ENCODE measurements around the gene RAB11FIP3.
"Not testable (repeated sequence)": the region's sequence is repeated elsewhere in the genome, so short reads cannot be mapped to it uniquely, and the experiment has no call there.

Gene RAB11FIP3

DNA sequence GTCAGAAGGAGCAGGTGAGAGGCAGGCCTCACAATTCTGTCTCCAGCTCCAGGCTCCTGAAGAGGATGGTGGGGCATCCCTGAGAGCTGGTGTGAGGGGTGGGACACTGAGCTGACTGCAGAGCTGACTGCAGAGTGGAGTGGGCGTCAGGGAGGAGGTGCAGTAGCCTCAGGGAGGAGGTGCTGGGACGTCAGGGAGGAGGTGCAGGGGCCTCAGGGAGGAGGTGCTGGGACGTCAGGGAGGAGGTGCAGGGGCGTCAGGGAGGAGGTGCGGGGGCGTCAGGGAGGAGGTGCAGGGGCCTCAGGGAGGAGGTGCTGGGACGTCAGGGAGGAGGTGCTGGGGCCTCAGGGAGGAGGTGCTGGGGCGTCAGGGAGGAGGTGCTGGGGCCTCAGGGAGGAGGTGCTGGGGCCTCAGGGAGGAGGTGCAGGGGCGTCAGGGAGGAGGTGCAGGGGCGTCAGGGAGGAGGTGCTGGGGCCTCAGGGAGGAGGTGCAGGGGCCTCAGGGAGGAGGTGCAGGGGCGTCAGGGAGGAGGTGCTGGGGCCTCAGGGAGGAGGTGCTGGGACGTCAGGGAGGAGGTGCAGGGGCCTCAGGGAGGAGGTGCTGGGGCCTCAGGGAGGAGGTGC, 41.9 kb downstream of the RAB11FIP3 start:
- not testable (repeated sequence) for DNase-seq (ENCODE audit: low read depth in 2 of 2)

DNA sequence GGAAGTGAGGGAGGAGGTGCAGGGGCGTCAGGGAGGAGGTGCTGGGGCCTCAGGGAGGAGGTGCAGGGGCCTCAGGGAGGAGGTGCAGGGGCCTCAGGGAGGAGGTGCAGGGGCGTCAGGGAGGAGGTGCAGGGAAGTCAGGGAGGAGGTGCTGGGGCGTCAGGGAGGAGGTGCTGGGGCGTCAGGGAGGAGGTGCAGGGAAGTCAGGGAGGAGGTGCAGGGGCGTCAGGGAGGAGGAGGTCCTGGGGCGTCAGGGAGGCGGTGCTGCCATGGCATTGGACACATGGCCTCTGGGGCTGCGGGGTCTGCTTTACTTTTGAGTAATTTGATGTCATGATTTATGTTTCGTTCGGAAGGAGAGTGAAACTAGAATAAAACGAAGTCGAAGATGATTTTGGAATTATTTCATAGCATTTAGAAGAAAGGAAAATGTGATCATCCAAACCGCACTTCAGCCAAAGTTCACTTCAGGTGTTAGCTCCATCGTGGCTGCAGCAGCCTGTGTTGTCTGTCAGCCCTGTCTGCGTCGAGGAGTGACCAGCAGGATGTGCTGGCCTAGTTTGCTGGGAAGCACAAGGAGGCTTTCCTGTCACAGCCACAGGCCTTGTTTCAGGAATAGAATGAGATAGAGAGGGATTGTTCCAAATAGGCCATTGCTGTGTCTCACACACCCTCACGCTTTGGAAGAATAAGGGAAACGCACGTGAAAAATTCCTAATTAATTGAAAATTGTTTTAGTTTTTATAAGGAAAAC, 42.8 kb downstream of the RAB11FIP3 start:
- DNase-seq (ENCODE audit: low read depth in 2 of 2), result no peak

DNA sequence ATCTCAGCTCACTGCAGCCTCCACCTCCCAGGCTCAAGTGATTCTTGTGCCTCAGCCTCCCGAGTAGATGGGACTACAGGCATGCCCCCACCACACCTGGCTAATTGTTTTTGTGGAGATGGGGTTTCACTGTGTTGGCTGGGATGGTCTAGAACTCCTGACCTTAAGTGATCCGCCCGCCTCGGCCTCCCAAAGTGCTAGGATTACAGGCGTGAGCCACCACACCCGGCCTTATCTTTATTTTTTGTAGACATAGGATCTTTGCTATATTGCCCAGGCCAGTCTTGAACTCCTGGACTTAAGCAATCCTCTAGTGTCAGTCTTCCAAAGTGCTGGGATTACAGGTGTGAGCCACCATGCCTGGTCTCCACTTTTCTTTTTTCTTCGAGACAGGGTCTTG, 44.0 kb downstream of the RAB11FIP3 start:
- DNase-seq (ENCODE audit: low read depth in 2 of 2), result not testable (repeated sequence)

DNA sequence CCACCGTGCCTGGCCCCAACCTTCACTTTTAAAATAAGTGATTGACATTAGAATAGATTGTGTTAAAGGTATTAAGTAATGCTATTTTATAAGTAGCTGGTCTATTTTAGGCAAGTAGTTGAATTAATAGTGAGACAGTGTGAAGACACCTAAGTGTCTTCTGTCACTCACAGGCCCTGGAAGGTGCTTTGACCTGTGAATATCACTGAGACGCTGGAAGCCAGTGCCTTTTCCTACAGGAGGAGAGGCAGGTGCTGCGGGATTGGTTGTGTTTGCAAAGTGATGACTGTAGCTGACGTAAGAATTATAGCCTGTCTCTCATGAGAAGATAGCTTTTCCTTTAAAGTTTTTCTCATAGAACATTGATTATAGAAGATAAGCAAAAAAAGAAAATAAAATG, 45.0 kb downstream of the RAB11FIP3 start:
- DNase-seq (ENCODE audit: low read depth in 2 of 2), result no peak

DNA sequence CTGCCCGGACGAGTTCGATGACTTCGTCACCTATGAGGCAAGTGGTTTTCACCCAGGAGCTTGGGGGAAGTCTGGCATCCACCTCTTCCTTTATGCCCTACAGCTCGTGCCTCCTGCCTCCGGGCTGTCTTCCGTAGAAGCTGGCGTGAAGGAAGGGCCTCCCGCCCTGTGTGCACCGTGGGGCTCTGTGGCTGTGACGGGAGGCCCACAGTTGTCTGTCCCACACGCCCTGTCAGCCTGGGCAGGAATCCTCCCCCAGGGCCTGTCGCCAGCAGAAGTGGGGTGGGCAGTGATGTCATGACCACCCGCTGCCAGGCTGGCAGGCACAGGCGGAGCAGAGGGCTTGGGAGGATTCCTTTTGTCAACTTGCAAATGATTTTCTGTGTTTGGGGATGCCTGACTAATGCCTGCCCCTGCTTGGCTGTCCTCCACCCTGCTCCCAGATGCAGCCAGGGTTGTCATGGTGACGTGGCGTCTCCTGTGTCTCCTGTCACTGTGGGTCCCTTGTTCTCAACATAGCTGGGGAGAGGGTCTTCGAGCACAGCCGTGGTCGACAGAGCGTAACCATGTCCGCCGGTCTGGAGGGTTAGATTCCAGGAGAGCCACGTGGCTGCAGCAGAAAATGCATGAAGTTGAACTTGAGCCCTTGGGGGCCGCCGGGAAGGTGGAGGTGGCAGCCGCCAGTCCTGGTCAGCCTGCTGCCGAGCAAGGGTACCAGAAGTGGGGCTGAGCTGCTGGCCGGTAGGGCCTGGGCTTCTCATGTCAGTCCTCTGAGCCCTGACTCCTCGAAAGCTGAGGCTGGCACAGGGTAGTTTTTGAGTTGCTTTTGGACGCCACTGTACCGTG, 46.1 kb downstream of the RAB11FIP3 start:
- no peak for DNase-seq (ENCODE audit: low read depth in 2 of 2)

DNA sequence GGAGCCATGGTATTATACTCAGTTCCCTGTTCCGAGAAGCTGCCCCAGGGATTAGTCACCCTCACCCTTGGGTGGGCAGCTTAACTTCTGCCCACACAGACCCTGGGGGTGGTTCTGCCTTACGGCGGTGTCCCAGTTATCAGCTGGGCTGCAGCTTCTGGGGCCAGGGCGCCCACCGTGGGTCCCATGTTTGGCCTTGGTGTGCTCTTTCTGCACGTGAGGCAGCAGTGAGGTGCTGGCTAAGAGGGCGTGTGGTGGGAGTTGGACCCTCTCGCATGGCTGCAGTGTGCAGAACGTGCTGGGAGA, 46.7 kb downstream of the RAB11FIP3 start:
- DNase-seq (ENCODE audit: low read depth in 2 of 2), result no peak

DNA sequence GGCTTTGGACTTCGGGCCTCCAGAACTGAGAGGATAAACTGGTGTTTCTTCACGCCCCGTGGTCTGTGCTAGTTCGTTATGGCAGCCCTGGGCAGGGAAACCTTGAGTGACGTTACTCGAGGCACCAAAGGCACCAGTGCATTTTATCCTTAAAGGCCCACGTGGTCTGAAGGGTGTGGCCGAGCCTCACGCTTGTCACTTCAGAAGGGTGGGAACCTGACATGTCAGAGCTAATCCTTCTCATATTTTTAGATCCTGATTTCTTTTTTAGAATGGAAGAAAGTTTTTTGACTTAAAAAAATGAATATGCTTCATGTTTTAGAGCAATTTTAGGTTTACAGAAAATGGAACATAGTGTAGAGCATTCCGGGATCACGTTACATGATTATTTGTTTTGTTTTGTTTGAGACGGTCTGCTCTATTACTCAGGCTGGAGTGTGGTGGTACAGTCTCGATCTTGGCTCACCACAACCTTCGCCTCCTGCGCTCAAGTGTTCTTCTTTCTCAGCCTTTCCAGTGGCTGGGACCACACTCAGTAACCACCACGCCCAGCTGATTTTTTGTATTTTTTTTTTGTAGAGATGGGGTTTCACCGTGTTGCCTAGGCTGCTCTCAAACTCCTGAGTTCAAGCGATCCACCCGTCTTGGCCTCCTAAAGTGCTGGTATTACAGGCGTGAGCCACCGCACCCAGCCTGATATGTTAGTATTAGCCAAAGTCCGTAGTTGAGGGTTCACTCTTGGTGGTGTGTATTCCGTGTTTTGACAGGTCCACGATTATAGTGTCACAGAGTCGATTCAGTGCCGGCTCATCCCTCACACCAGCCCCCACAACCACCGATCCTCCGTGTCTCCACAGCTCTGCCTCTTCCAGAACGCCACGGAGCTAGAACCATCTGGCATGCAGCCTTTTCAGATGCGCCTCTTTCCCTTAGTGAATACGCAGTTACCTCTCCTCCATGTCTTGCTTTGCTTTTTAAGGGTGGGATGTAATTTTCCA, 47.9 kb downstream of the RAB11FIP3 start:
- no peak for DNase-seq (ENCODE audit: low read depth in 2 of 2)

DNA sequence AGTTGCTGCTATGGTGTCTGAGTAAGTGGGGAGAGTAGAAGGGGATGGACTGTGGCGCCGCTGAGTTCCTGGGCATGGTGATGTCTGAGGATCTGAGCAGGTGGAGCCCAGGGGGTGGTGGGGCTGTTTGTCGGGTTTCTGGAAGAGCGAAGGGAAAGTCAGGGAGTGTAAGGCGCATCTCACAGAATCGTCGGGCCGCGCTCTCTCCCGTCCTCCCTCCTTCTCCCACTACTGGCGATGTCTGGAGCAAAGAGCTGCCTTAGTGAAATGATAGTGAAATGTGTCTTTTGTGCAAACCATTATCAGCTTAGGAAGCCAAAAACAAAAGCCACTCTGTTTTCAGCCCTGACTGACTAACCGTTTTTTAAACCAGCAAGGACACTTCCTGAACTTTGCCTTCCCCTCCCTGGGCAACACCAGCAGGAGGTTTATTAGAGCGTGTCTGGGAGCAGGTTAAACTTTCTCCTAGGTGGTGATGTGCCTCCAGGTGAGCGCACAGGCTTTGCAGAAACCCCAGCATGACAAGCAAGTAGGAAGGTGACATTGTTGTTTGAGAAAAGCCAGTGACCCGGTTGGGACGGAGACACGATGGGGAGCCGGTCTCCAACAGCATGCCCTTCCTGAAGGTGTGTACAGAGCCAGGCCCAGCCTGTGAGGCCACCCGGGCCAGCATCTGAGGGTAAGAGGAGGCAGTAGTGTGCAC, 49.1 kb downstream of the RAB11FIP3 start:
- DNase-seq (ENCODE audit: low read depth in 2 of 2), result no peak

DNA sequence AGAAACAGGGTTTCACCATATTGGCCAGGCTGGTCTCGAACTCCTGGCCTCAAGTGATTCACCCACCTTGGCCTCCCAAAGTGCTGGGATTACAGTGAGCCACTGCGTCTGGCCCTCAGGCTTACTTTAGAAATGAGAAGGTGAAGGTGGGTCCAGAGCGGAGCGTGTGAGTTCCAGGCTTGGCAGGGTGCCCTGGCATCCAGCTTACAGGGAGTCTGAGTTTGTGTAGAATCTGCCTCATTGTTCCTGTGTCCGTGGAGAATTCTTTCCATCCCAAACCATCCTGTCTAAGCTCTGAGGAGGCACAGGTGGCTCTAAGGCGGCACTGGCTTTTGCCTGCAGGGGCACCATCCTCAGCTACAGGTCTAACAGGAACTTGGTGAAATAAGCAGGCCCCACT, 50.6 kb downstream of the RAB11FIP3 start:
- DNase-seq (ENCODE audit: low read depth in 2 of 2), result no peak

DNA sequence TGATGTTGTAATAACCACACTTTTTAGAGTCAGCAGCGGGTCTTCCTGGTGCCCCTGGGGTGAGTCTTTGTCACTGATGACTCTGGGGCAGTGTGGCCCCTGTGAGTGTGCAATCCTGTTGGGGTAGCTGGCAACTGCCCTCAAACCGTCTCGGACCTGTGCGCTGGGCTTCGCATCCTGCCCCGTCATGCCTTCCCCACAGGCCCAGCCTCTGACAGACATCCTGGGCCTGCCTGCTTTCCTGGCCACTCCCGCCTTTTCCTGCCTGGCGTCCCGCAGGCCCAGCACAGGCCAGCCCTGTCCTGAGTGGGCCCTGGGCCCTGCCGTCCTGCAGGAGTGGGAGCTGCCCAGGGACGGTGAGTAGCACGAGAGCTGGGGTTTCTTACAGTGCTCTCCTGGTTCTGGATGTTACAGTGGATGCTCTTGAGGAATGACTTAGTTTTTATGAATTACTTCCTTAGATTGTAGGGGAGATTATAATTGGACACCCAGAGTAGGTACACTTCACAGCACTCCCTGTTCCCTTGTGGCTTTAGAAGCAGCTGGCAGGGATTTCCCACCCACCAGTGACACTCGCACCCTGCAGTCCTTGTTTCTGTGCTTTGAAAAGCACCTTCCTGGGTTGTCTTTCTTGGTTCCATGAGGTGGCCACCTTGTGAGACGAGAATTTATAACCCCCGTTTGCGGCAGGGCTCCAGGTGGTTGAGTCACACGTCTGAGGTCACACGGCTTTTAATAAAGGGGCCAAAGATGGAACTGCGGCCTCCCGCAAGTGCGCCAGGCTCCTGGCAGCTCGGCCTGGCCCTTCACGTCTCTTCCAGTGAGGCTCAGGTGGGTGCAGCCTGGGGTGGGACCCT, 52.1 kb downstream of the RAB11FIP3 start:
- no peak for DNase-seq (ENCODE audit: low read depth in 2 of 2)

DNA sequence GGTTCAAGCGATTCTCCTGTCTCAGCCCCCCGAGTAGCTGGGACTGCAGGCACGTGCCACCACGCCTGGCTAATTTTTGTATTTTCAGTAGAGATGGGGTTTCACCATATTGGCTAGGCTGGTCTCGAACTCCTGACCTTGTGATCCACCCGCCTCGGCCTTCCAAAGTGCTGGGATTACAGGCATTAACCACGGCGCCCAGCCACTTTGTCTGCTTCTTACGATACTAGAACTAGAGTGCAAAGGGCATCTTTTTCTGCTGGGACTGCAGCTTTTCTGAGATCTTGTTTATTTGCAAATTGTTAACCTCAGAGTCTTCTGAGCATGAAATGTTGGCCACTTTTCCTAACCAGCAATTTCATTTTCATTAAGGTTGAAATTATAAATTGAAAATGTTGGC, 52.8 kb downstream of the RAB11FIP3 start:
- DNase-seq (ENCODE audit: low read depth in 2 of 2), result not testable (repeated sequence)

DNA sequence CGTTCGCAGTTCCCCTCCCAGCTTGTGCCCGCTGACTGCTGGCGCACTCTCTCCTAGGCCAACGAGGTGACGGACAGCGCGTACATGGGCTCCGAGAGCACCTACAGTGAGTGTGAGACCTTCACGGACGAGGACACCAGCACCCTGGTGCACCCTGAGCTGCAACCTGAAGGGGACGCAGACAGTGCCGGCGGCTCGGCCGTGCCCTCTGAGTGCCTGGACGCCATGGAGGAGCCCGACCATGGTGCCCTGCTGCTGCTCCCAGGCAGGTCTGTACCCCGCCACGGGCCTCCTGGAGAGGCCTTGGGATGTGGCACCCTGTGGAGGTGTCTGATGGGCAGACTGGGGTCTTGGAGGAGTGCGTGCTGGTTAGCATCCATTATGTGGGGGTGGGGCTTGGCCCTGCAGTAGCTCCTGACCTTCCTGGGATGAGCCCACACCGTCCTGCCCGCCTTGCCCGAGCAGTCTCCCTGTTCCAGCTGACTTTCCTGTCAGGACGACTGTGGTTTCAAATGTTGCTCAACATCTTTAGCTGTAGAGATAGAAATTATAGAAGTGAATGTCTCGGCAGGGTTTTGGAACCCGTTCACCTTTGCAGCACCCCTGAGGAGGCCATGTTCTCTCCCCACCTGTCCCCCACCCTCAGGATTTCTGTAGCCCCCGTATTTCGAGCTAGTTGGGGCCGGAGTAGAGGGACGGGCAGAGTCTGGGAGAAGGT, 57.2 kb downstream of the RAB11FIP3 start:
- DNase-seq (ENCODE audit: low read depth in 2 of 2), result no peak

DNA sequence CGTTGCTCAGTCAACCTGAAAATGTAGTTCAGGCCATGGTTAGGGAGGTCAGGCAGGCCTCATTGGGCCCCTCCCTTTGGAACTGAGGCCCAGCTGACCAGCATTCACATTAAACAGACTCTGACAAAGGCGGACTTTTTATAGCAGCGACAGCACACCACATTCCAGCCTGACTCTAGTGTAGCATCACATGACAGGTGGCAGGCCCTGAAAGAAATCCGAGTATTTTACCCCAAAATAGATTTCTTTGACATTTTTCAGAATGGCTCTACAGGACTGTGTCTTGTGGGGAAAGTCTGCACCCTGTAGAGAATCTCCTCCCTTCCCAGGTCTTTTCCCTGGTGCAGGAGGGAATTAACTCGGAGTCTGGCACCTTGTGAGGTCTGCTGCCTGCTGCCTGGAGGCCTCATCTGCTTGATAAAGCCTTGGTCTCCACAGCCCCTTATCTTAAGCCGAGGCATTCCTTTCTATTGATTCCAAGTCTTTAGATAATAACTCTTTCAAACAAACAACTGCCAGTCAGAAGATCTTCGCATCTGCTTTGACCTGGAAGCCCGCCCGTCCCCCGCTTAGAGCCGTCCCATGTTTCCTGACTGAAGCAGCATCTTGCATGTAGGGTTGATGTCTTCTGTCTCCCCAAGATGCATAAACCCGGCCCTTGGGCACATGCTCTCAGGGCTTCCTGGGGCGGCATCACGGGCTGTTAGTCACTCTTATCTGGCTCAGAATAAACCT, 58.1 kb downstream of the RAB11FIP3 start:
- no peak for DNase-seq (ENCODE audit: low read depth in 2 of 2)

DNA sequence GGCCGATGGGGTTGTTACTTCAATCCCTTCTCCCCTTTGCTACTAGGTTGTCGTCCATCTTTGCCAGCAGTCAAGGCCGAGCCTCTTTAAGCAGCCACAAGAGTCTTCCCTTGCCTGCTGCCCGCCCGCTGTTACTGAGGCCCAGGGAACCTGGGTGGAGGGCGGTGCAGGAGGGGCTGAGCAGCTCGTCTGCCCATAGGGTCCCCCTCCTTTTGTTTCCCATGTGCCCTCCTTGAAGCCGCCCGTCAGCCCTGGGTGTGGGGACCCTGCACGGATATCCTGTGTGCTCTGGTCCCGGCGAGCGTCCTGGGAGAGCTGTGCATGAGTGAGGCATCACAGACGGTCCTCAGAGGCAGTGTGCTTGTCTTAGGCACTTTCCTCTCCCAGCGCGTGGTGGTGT, 64.2 kb downstream of the RAB11FIP3 start:
- no peak for DNase-seq (ENCODE audit: low read depth in 2 of 2)

DNA sequence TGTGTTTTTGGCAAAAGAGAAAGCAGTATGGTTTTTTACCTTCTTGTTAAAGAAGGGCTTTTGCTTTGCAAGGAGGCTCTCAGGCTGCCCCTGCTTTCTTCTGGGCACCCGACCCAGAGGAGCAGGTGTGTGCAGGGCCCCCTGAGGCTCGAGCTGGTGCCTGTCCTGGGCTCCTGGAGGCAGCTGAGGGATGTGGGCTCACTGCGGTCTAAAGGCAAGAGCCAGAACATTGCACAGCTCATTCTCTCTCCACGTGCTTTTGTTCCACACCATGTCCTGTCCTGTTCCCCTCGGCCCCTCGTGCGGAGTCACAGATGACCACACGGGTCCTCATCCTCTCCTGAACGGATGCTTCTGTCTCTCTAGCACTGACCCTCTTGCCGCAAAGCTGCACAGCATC, 65.3 kb downstream of the RAB11FIP3 start:
- DNase-seq (ENCODE audit: low read depth in 2 of 2), result no peak

DNA sequence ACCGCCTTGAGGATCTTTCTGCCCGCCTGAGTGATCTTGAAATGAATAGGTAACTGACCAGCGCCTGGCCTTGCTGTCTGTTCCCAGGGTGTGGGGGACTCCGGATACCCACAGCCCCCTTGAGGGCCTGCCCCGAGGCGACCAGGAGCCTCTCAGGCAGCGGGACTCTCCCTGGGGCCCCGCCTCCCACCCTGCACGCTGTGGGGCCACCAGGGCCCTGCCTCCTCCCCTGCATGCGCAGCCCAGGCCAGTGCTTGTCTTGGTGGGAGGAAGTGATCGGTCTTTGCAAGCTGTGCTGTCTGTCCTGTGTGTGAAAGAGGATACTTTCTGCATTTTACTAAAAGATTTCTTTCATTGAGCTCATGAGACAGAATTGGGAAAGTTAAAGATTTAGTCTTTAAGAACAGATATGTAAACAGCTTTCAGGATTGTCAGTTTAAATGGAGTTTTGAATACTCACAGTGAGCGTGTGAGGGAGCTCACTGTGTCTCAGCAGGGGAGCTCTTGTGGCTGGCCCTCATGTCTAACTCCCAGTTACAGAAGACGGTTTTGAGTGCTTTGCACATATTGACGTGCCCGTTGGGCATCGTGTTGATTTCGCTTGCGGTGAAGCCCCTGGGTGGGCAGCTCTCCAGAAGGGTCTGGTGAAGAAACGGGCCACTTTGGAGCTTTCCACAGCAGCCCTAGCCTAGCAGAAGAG, 65.9 kb downstream of the RAB11FIP3 start:
- DNase-seq (ENCODE audit: low read depth in 2 of 2), result no peak

DNA sequence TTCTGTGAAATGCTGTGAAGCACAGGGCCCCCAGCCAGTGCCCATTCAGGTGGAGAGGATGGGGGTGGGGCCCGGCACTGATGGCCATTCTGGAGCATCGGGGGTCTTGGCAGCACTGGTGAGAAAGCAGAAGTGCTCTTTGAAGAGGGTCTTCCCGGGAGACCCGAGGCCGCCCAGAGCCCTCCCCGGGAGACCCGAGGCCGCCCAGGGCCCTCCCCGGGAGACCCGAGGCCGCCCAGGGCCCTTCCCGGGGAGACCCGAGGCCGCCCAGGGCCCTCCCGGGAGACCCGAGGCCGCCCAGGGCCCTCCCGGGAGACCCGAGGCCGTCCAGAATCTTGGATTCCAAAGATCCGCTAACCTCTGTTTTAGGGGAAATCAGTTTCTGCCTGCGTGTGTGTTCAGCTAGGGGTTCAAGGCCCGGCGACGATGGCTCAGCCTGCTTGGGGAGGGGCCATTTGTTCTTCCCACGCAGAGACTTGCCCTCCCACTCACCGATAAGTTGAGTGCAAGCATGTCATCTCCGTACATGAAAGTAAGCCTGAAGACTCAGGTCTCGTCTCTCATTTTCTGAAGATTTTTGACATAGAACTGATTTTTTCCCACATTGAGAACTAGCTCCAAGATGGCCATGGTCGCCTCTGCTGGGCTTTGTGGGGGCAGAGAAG, 66.9 kb downstream of the RAB11FIP3 start:
- DNase-seq (ENCODE audit: low read depth in 2 of 2), result no peak

DNA sequence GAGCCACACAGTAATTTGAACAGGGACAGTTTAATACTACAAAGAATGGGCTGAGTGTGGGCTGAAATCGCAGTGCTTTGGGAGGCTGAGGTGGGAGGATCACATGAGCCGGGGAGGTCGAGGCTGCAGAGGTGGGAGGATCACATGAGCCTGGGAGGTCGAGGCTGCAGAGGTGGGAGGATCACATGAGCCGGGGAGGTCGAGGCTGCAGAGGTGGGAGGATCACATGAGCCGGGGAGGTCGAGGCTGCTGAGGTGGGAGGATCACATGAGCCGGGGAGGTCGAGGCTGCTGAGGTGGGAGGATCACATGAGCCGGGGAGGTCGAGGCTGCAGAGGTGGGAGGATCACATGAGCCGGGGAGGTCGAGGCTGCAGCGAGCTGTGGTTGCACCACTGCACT, 69.2 kb downstream of the RAB11FIP3 start:
- DNase-seq (ENCODE audit: low read depth in 2 of 2), result not testable (repeated sequence)
